T-helper 17 cell (primary cell): ENCODE results near the gene CLSTN2. TPM values are rescaled to one million over a fixed set of nuclear protein-coding genes. Genes with fewer than 3 reads are reported as not detected.
A peak's percentile ranks its signal among the peaks of the same experiment; 100 is the strongest.

Experiments
- ATAC-seq: fragments of 150-1000 bp; cut with Tn5 transposase; 2 replicates; pipeline ENCODE4 v1.10.0; 2021; ENCODE audit warnings: mild to moderate bottlenecking, moderate library complexity
- DNase-seq, 3 donors: peaks; one replicate each; pipeline versions ENCODE4 v3.0.0 to v3.0.0-alpha.2; 2020 to 2021
- H3K9me3 ChIP-seq: one replicate; pipeline ENCODE4 v1.7.0; 2013; ENCODE audit warnings: low read length, mild to moderate bottlenecking; ENCODE audit not compliant: control insufficient read depth, poor library complexity, severe bottlenecking
- H3K27ac Mint-ChIP-seq: one replicate; pipeline ENCODE4 v1.8.0; 2022; ENCODE audit warnings: mild to moderate bottlenecking, moderate library complexity, mixed read lengths
- H3K27me3 Mint-ChIP-seq: one replicate; pipeline ENCODE4 v1.8.0; 2022; ENCODE audit warnings: mixed read lengths
- H3K36me3 Mint-ChIP-seq: one replicate; pipeline ENCODE4 v1.8.0; 2022; ENCODE audit warnings: low read depth, mixed read lengths
- H3K4me1 Mint-ChIP-seq: one replicate; pipeline ENCODE4 v1.8.0; 2022; ENCODE audit warnings: mild to moderate bottlenecking, mixed read lengths
- H3K4me3 Mint-ChIP-seq: one replicate; pipeline ENCODE4 v1.8.0; 2022; ENCODE audit warnings: mild to moderate bottlenecking, moderate library complexity, mixed read lengths
- total RNA-seq, 4 donors: library from RNA in 2 of 4; stranded (reverse) in 2 of 4; gene quantifications; one replicate each; pipeline ENCODE4 v1.2.3 and lab custom pipeline; 2022 to 2026

Gene CLSTN2
- total RNA-seq, 2 donors from 2014 or later = not detected

DNA sequence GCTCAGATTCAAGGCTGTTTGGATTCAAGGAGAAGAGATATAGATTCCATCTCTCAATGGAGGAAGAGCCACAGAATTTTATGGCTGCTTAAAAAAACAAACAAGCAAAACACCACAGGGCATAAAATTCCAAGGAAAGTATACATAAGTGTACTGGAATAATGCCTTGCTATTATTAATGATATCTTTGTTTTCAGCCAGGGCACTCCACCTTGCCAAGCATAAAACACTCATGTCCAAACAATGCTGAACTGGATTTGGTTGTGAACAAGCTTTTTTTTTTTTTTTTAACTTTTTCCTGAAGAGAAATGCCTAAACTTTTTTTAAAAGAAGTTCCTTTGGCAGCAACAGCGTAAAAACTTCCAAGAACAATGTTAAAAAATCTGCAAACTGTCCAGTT, 4.8 kb upstream of the CLSTN2 start:
- no peak for ATAC-seq
- H3K9me3 ChIP-seq = peaks cover 3% of the 10 kb centered on the region
- no peak for DNase-seq
- H3K4me3 Mint-ChIP-seq = no peak overlapping the region
- H3K27me3 Mint-ChIP-seq = peaks cover 35% of the 10 kb centered on the region
- H3K36me3 Mint-ChIP-seq = no peaks in the 10 kb centered on the region
- H3K27ac Mint-ChIP-seq = no peak overlapping the region
- no peaks in the 10 kb centered on the region for H3K4me1 Mint-ChIP-seq

GRCh38 chr3:139933766-139934165, 1.2 kb upstream of the CLSTN2 start:
- H3K27me3 Mint-ChIP-seq = peaks cover 59% of the 10 kb centered on the region
- no peak for DNase-seq
- H3K36me3 Mint-ChIP-seq = peaks cover 4% of the 10 kb centered on the region
- peaks cover 3% of the 10 kb centered on the region for H3K9me3 ChIP-seq
- no peak for ATAC-seq
- no peak overlapping the region for H3K27ac Mint-ChIP-seq
- H3K4me3 Mint-ChIP-seq = no peak overlapping the region
- H3K4me1 Mint-ChIP-seq = peaks cover 5% of the 10 kb centered on the region

DNA sequence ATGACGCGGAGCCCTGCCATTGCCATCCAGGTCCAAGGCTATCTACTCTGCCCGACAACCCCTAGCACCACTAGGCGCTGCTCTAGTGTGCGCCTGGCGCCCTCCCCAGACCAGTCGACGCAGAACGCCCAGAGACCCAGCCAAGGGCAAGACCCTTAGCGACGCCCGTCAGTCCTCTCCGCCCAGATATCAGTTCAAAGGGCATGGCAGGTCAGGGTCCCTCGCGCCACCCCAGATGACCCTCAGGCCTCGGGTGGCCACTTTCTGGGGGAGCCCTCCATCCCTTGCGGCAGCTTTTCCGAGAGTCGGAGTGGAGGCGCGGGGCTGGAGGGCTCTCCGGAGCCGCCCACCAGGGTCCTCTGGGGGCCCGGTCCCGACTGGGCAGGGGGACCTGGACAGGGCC, 371 bp upstream of the CLSTN2 start:
- Mint-ChIP-seq H3K4me1 (peaks cover 5% of the 10 kb centered on the region), H3K4me3 (no peak overlapping the region), H3K36me3 (peaks cover 4% of the 10 kb centered on the region), H3K27me3 (peaks cover 54% of the 10 kb centered on the region), H3K27ac (no peak overlapping the region)
- DNase-seq (no peak), ATAC-seq (no peak)
- peaks cover 3% of the 10 kb centered on the region for H3K9me3 ChIP-seq

- H3K4me3 Mint-ChIP-seq = peak overlapping the region; percentile 67
- peaks cover 4% of the 10 kb centered on the region for H3K36me3 Mint-ChIP-seq
- H3K4me1 Mint-ChIP-seq = peaks cover 5% of the 10 kb centered on the region
- H3K27me3 Mint-ChIP-seq = peaks cover 68% of the 10 kb centered on the region
- no peak for DNase-seq
- H3K9me3 ChIP-seq = peaks cover 3% of the 10 kb centered on the region
- H3K27ac Mint-ChIP-seq = no peak overlapping the region
- ATAC-seq = no peak
Measured at GRCh38 chr3:139935866-139936817, 1.2 kb downstream of the CLSTN2 start.

GRCh38 chr3:139937674-139938279, 2.8 kb downstream of the CLSTN2 start:
- H3K4me3 Mint-ChIP-seq = no peak overlapping the region
- ATAC-seq (no peak), DNase-seq (no peak)
- H3K4me1 Mint-ChIP-seq = peaks cover 5% of the 10 kb centered on the region
- H3K27me3 Mint-ChIP-seq = peaks cover 74% of the 10 kb centered on the region
- no peak overlapping the region for H3K27ac Mint-ChIP-seq
- H3K9me3 ChIP-seq = peaks cover 3% of the 10 kb centered on the region
- peaks cover 4% of the 10 kb centered on the region for H3K36me3 Mint-ChIP-seq

DNA sequence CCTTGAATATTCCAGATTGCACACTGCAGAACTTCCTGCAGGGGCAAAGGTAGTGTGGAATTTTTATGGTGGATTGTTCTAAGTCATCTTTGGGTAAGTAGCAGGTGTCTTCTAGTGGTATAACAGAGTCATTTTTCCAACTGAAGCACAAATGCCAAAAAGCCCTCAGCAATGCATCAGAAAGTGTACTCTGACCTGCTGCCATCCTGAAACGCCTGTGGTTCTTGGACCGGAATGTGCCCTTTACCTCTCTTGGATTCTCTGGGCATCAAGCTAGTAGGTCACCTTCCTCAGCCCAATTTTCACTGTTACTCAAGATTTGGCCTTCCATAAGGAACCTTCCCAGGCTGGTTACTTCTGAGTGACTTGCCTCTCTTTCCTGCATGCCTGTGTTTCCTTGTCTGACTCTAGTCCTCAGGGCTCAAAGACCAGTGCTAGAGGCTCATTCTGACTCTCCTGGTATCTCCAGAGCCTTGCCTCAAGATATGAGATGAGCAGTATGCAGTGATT, 4.8 kb downstream of the CLSTN2 start:
- Mint-ChIP-seq H3K36me3 (peaks cover 4% of the 10 kb centered on the region), H3K4me1 (peaks cover 5% of the 10 kb centered on the region), H3K27me3 (peaks cover 71% of the 10 kb centered on the region), H3K27ac (no peak overlapping the region), H3K4me3 (no peak overlapping the region)
- H3K9me3 ChIP-seq = no peaks in the 10 kb centered on the region
- no peak for ATAC-seq
- no peak for DNase-seq

DNA sequence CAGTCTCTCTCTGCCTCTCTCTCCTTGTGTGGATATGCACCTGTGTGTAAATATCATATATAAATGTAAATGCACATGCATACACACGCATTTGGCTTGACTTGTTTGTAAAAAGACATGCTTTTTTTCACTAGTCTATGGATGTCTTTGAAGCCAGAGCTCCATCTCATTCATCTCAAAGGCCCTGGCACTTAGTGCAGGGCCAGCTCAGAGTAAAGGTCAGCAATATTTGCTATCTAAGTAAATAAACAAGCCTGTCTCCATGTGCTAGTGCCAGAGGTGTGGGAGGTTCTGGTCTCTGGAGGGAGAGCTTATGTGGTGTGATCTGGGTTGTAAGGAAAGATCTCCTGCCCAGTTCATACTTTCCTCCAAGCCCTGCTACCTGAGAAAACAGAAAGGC, 5.6 kb downstream of the CLSTN2 start:
- DNase-seq (no peak), ATAC-seq (no peak)
- Mint-ChIP-seq H3K4me3 (no peak overlapping the region), H3K27me3 (peaks cover 70% of the 10 kb centered on the region), H3K4me1 (peaks cover 4% of the 10 kb centered on the region), H3K36me3 (peaks cover 4% of the 10 kb centered on the region), H3K27ac (no peak overlapping the region)
- H3K9me3 ChIP-seq = no peaks in the 10 kb centered on the region

DNA sequence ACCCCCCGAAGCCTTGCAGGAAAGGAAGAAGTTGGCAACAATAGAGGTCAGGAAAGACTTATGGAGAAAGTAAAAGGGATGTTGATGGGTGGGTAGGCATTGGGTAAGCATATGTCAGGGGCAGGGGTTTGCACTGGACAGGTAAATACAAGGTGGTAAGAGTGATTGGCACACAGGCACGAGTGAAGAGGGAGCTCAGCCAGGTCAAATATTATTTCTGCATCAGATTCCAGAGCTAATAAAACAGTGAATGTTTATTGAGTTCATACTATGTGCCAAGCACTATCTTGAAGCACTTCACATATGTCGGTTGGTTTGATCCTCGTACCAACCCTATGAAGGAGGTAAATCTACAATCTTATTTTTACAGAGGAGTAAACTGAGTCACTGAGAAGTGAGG, 6.6 kb downstream of the CLSTN2 start:
- H3K4me1 Mint-ChIP-seq = peaks cover 2% of the 10 kb centered on the region
- H3K9me3 ChIP-seq = no peaks in the 10 kb centered on the region
- H3K36me3 Mint-ChIP-seq = peaks cover 2% of the 10 kb centered on the region
- no peak overlapping the region for H3K4me3 Mint-ChIP-seq
- peaks cover 60% of the 10 kb centered on the region for H3K27me3 Mint-ChIP-seq
- DNase-seq (no peak), ATAC-seq (no peak)
- no peak overlapping the region for H3K27ac Mint-ChIP-seq

DNA sequence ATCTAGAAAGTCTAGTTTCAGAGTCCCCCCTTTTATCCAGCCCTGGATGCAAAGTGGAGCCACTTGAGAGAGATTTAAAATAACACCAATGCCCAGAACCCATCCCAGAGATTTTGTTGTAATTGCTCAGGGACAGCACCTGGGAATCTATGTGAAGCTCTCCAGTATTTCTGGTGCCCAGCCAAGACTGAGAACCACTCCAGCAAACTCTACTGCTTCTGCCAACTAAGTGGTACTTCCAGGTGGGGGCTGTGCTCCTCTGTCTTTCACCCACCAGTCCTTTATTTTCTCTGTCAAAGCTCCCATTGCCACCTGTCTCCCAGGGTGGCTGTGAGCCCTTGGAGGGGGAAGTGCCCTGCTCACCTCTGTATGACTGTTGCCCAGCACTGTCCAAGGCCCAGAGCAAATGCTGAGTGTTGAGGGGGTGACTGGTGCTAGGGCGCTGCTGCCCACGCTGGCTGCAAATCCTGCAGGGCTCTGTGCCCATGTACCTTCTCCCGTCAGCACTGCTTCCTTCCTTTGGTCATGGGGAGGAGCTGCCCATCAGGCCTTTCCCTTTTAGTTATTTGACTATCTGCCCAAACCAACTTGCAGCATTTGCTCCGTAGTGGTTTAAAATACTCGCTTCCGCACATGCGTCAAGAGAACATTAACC, 9.4 kb downstream of the CLSTN2 start:
- no peak overlapping the region for H3K27ac Mint-ChIP-seq
- ATAC-seq (no peak), DNase-seq (no peak)
- peaks cover 43% of the 10 kb centered on the region for H3K27me3 Mint-ChIP-seq
- H3K36me3 Mint-ChIP-seq = no peaks in the 10 kb centered on the region
- H3K9me3 ChIP-seq = no peaks in the 10 kb centered on the region
- H3K4me3 Mint-ChIP-seq = no peak overlapping the region
- no peaks in the 10 kb centered on the region for H3K4me1 Mint-ChIP-seq

DNA sequence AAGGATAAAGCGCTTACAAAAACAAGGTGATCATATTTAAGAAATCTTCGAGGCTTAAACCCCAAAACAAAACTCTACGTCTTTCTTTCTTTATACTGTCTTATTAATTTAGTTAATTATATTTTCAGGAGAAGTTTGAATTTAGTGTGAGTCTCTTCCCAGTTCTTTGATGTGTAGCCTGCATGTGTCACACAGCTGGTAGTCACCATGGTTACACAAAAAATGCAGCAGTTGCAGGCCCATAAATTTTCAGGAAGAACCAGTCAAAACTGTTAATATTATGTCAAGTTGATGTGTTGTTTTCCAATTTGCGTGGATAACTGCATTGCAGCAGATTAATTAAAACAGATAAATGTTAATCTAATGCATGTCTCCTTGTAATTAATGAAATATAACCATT, 10.4 kb downstream of the CLSTN2 start:
- Mint-ChIP-seq H3K27ac (no peak overlapping the region), H3K27me3 (peaks cover 36% of the 10 kb centered on the region), H3K4me1 (no peaks in the 10 kb centered on the region), H3K36me3 (no peaks in the 10 kb centered on the region), H3K4me3 (no peak overlapping the region)
- DNase-seq (no peak), ATAC-seq (no peak)
- H3K9me3 ChIP-seq = no peaks in the 10 kb centered on the region

DNA sequence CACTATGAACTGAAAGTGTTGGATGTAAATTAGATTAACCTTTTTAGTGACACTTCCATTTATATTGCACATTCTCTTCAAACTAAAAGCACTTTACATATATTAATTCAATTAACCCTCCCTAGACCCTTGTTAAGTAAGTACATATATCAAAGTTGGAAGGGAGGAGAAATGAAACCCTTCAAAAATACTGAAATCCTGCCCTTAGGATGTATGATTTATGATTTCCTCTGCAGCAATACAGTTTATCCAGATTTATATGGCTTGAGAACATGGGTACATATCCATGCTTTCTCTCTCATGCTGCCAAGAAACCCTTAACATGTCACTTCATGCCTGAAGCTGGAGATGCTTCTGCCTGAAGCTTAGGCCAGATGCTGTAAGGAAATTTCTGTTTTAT, 11.0 kb downstream of the CLSTN2 start:
- no peak for DNase-seq
- ATAC-seq = no peak
- no peaks in the 10 kb centered on the region for H3K9me3 ChIP-seq
- Mint-ChIP-seq H3K4me1 (no peaks in the 10 kb centered on the region), H3K36me3 (no peaks in the 10 kb centered on the region), H3K4me3 (no peak overlapping the region), H3K27ac (no peak overlapping the region), H3K27me3 (peaks cover 30% of the 10 kb centered on the region)

DNA sequence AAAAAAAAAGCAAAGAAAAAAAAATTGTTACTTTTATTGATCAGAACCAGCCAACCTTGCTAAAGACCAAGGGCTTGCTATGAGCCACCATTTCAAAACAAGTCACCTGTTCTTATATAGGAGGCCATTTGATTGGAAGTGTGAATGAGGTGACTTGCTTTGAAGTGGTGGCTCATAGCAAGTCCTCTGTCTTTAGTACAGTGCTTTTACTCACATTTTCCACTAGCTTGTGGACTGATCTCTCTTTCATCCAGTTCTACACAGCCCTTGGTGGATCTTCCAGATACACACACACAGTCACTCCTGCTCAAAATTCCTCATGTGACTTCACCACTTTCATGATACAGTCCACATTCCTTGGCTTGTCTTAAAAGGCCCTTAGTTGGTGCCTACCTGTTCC, 13.5 kb downstream of the CLSTN2 start:
- H3K9me3 ChIP-seq = no peaks in the 10 kb centered on the region
- H3K27me3 Mint-ChIP-seq = peaks cover 7% of the 10 kb centered on the region
- no peak overlapping the region for H3K27ac Mint-ChIP-seq
- DNase-seq (no peak), ATAC-seq (no peak)
- no peaks in the 10 kb centered on the region for H3K4me1 Mint-ChIP-seq
- H3K4me3 Mint-ChIP-seq = no peak overlapping the region
- no peaks in the 10 kb centered on the region for H3K36me3 Mint-ChIP-seq

GRCh38 chr3:139948898-139949297, 13.9 kb downstream of the CLSTN2 start:
- DNase-seq = no peak
- no peak for ATAC-seq
- no peaks in the 10 kb centered on the region for H3K36me3 Mint-ChIP-seq
- H3K9me3 ChIP-seq = no peaks in the 10 kb centered on the region
- no peak overlapping the region for H3K4me3 Mint-ChIP-seq
- no peak overlapping the region for H3K27ac Mint-ChIP-seq
- H3K27me3 Mint-ChIP-seq = peaks cover 2% of the 10 kb centered on the region
- no peaks in the 10 kb centered on the region for H3K4me1 Mint-ChIP-seq
